Central memory CD4-positive, alpha-beta T cell (primary cell): ENCODE data around the gene WNK1.
"Not testable (repeated sequence)": the region's sequence is repeated elsewhere in the genome, so short reads cannot be mapped to it uniquely, and the experiment has no call there.

ENCODE experiments used
- DNase-seq: peaks from one replicate; pipeline ENCODE4 v3.0.0; 2022

The WNK1 gene

DNA sequence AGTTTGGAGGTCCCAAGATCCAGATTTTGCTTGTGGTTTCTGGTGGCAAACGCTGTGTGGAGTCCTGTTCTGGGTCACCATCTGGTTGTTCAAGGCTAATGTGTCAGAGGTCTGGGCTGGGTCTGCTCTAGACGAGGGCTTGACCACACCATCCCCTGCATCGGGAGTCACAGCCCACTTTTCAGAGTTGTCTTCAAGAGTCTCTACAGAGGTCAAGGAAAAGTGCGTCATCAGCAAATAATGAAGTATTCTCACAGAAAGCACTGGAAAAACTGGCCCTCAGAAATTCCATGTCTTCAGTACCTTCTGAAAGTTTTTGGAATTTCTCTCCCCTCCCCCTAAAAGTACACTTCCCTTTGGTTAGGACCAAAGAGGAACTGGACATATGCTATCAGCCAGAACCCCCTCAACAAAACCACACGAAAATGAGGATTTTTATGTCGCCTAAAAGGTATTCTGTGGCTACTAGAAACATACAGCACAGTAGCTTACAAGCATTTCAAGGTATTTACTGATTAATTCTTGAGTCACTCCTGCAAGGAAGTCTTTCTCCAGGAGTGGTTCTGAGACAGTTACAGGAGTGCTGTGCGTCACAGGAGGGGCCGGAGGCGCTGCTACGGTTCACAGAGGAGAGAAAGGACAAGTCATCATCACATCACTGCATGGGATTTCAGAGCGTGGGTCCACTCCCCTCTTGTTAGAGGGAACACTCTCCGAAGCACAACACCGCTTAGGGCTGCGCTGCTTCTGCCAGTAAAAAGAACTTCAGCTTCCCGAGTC, 161.7 kb downstream of the WNK1 start:
- no peak for DNase-seq

DNA sequence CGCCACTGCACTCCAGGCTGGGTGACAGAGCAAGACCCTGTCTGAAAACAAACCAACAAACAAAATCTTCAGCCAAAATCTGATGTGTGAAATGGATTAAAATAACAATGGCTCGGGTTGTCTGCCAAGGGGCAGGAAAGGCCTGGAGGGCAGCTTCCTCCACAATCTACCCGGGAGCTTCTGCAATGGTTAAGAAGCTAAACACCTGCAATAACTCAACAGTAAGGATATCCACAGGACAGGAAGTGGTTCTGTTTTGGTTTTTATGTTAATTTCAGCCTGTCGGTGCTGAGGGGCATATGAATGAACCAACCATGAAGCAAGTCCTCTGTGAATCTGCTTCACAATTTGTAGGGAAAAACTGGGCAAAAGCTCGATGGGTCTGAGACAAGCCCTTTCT, 162.7 kb downstream of the WNK1 start:
- DNase-seq: no peak

DNA sequence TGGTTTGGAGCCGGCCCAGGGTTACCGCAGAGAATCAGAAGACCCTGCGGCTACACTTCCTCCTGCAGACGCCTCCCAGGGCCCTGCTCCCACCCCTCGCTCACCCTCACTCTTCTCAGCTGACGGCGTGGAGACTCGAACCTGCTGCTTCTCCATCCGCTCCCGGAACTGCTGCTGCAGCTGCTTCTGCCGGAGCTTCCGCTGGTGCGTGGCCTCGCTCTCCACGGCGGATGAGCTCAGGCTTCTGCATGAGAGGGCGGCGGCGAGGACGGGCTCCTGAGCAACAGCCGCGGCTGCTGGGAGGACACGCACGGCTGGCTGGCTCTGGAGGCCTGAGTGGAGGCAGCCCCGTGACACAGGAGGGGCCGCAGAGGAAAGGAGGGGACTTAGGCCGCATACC, 163.9 kb downstream of the WNK1 start:
- no peak for DNase-seq

DNA sequence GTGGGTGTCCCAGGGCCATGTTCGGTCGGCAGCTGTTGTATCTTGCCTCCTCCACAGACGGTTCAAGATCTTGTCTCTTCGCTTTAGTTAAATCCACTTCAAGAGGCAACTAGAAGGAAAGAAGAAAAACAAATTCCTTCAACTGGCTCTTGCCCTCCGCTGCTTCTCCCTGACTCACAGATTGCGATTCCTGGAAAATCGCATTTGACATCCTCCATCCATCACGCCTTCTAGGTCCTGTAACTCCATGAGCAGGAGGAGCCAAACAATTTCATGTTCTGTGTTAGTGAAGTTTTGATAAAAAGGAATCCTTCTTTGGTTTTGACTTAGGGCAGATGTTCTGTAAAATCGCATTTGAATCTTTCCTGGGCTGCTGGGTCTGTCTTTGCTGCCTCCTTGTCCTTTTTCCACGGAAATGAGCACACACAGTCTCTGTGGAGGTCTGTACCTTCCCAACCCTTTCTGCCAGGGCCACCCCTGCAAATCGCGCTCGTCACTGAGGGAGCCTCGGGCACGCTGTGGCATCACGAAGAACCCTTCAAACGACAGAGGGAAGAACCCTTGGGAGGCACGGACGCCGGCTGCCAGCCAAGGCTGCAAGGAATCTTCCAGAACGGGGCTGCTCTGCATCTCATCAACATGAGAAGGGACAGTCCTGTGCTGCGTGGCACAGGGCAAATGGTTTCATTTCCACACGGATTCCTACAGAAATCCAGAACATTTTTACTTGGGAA, 164.5 kb downstream of the WNK1 start:
- no peak for DNase-seq

DNA sequence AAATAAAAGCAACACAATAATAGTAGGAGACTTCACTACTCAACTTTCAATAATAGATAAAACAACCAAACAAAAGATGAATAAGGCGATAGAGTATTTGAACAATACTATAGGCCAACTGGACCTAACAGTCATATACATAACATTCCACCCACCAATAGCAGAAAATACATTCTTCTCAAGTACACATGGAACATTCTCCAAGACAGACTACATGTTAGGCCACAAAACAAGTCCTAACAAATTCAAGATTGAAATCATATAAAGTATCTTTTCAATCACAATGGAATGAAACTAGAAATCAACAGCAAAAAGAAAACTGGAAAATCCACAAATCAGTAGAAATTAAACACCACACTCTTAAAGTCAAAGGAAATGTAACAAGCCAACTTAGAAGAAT, 168.3 kb downstream of the WNK1 start:
- no peak for DNase-seq

DNA sequence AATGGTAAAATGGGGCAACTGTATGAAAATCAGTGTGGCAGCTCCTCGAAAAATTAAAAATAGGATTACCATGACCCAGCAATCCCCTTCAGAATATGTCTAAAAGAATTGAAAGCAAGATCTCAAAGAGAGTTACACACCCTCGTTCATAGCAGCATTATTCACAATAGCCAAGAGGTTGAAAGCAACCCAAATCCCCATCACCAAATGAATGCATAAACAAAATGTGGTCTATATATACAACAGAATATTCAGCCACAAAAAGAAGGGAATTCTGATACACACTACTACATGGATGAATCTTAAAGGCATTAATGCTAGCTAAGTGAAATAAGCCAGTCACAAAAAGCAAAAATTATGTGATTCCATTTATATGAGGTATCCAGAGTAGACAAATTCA, 169.9 kb downstream of the WNK1 start:
- no peak for DNase-seq

DNA sequence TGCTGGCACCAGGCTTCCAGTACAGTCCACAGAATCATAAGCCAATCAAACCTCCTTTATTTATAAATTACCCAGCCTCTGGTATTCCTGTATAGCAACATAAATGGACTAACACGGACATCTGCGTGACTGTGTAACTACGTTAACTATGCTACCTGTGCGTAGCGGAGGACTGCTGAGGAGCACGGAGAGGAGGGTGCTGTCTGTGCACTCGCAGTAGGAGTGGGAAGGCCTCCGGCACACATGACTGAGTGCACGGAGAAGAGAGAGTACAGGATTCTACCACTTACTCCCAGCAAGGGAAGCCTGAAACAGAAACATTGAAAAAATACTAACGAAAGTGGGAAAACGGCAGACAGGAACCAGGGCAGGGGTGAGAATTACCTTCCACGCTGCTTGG, 174.3 kb downstream of the WNK1 start:
- DNase-seq: no peak

DNA sequence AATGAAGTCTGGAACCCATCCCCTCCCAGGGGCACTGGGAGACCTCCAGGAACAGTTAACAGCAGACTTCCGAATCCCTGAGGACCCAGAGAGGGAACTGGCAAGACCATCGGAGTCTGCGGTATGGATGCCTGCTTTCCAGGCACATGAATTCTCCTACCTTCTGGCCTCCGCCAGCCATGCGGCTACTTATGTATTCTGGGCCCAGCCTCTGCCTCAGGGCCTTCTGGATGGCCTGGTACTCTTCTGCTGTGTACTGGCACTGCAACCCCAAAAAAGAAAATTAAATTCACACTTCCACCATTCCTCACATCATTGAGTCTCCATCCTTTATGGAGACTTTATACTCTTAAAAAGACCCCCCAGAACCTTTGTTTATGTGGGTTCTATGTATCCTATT, 178.7 kb downstream of the WNK1 start:
- DNase-seq: no peak

DNA sequence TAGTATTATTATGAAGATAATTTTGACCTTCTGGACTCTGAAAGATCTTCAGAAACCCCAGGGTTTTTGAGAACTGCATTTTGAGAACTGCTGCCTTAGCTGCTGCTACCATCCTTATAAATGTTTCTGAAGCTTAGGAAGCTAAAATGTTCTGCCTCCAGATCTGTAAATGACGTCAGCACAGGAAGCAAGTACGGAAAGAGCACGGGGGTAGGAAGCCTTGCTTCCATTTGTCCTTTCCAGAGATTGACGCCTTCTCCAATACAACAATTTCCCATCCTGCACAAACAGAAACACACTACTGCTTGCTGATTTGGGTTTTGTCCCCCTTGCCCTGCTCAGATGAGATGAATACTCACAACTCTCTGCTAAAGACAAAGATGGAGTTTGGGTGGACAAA, 179.2 kb downstream of the WNK1 start:
- DNase-seq: no peak

DNA sequence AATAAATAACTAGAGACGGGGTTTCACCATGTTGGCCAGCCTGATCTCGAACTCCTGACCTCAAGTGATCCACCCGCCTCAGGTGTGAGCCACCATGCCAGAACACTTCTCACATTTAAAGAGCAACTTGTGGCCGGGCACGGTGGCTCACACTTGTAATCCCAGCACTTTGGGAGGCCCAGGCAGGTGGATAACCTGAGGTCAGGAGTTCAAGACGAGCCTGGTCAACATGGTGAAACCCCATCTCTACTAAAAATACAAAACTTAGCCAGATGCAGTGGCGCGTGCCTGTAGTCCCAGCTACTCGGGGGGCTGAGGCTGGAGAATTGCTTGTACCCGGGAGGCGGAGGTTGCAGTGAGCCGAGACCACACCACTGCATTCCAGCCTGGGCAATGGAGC, 183.5 kb downstream of the WNK1 start:
- not testable (repeated sequence) for DNase-seq

DNA sequence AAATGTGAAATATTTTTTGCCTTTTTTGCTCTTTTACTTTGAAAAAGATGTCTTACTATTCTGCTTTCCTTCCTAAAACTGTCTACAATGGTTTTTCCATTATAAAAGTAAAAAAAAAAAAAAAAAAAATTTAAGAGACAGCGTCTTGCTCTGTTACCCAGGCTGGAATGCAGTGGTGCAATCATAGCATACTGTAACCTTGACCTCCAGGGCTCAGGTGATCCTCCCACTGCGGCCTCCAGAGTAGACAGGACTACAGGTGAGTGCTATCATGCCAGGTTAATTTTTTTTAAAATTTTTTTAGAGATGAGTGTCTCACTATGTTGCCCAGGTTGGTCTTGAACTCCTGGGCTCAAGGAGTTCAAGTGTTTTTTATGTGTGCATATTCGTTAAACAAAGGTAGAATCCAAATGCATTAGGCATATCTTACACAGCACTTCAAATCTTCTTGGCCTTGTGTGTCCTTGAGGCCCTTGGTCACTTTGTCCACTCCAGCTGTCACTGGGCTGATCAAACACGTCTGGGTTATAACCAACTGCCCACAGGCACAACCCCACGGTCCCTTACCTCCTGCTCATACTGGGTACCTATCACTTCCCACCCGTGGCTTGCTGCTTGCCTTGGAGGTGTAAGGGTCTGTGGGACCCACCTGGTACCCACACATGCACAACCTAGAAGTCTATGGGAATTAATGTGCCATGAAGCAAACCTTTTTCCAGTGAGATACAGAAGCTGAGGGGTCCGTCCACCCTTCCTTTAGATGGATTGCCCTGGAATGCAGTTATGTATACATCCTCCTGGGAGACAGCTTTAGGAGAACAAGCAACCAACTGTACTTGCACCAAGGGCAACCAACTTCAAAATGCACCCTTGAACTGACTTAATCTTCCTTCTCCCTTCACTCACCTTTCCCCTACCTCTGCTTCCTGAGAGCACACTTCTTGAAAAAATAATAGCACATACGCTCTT, 184.3 kb downstream of the WNK1 start:
- DNase-seq: no peak

DNA sequence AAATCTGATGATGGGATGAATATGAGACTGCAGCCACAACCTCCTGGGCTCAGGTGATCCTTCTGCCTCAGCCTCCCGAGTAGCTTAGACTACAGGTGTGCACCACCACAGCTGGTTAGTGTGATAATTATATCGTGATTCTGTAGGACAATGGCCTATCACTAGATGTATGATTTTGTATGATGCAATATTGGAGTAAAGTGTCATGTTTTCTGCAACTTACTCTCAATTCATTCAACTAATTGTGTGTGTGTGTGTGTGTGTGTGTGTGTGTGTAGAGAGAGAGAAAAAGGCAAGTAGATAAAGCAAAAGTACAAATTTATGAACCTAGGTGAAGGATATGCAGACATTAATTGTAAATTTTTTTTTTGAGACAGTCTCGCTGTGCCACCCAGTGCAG, 186.4 kb downstream of the WNK1 start:
- no peak for DNase-seq

DNA sequence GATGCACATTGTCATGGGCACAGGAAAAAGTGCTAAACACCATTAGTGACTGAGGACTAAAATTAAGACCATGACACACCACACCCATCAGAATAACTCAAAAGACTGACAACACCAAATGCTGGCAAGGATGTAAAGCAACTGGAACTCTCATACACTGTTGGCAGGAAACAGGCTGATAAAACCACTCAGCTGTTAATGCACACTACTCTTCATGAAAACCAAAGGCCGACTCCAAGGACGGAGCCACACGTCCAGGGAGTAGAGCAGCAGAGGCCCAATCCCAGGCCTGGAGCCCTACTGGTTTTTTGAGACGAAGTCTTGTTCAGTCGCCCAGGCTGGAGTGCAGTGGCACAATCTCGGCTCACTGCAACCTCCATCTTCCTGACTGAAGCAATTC, 190.7 kb downstream of the WNK1 start:
- DNase-seq: no peak

DNA sequence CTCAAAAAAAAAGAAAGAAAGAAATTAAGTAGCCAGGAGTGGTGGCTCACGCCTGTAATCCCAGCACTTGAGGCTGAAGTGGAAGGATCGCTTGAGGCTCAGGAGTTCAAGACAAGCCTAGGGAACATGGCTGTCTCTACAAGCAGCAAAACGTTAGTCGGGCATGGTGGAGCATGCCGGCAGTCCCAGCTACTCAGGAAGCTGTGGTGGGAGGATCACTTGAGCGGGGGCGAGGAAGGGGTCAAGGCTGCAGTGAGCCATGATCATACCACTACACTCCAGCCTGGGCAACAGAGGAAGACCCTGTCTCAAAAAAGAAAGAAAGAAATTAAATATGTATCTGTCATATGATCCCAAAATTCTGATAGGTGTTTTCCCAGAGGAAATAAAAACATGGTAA, 191.8 kb downstream of the WNK1 start:
- DNase-seq: no peak

DNA sequence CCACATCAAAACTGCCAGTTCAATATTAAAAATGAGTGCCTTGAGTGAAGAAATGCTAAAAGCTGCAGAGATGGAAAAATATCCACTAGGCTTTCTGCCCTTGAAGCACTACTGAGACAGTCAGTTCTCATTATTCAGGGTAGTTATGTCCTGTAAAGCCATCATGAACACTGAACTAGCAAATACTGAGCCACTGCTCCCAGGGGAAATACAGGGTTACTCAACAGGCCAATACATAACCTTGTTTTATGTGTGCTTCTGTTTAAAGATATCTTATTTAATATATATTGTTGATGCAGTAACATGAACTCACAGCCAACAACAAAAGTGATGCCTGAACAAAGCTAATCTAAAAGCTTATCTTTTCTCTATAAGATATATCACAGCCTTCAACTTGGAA, 193.8 kb downstream of the WNK1 start:
- DNase-seq: no peak

DNA sequence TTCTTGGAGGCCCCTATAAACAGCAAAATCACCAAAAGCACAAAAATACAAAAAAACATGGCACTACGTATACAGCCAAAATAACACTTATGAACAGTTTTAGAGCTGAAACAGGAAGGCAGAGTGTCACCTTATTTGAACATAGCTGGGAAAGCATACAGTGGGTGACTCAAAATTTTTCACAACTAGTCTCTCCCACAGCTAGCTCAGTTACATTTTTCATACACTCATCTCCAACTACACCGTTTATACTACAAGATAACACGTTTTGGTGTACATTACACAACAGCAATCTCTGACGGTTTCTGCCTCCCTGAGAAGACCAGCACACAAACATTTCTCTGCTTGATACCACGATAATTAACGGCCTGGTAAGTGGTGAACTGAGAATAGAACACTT, 194.3 kb downstream of the WNK1 start:
- no peak for DNase-seq

DNA sequence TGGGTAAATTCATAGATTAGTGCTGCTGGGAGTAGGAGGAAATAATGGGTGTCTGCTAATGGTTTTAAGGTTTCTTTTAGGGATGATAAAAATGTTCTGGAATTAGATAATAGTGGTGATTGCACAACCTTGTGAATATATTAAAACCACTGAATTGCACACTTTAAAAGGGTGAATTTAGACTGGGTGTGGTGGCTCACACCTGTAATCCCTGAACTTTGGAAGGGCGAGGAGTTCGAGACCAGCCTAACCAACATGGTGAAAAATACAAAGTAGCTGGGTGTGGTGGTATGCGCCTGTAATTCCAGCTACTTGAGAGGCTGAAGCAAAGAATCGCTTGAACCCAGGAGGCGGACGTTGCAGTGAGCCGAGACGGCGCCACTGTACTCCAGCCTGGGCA, 195.9 kb downstream of the WNK1 start:
- DNase-seq: no peak

DNA sequence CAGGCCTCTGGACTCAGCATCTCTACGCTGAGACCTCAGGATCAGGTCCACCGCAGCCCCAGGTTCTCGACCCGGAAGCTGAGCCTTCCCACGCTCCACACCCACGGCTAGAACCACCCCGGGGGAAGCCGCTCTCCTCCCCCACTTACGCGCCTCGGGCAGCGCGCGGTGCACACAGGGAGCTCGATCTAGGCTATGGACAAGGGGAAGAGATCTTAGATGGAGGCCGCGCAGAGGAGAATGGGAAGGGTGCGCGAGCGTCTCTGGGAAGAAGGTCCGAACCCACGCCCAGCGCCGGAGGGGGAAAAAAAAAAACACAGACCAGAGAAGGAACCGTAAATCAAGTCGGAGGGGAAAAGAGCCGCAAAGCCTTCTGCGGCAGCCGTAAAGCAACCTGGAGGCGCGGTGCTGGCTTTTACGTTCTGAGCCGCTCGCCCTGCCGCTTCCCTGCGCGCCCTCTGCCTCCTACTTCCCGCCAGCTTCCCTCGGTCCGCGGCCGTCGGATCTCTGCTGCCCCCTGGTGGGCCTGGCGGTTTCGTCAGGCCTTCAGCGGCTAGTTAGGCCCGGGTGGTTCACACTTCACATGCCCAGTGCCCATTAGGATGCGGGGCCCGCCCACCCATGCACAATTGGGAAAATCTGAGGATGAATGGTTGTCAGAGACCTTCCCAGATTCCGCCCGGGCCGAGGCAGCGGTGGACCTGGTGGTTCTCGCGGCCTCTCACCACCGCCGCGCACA, 197.2 kb downstream of the WNK1 start, which contains the start of gene RAD52:
Gene RAD52 (minus strand): TSS at position 242 of the 739 bp plus-strand sequence. CDS start 16,636 bp downstream, outside the sequence.
- DNase-seq: peak; percentile 95

DNA sequence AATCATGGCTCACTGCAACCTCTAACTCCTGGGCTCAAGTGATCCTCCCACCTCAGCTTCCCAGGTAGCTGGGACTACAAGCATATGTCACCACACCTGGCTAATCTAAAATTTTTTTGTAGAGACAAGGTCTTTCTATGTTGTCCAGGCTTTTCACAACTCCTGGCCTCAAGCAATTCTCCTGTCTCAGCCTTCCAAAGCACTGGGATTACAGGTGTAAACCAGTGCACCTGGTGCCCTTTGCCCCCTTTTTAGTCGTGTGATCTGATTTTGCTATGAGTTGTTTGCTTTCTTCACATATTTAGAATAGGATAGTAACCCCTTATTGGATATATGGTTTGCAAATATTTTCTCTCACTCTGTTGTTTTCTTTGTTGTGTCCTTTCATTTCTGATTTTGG, 198.8 kb downstream of the WNK1 start:
- no peak for DNase-seq

DNA sequence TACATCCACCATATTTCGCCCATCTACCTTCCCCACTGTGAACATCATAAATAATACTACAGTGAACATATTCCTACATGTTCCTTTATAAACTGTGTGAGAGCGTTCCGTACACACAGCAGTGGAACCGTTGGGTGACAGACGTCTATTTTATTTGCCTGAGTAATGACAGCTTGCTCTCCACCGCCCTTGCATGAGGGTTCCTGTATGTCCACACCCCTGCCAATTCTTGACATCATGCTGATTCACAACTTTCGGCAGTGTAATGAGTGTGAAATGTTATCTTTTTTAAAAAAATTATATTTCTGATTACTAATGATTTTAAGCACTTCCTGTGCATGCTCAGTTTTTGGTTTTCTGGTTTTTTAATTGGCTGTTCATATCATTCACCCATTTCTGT, 201.4 kb downstream of the WNK1 start:
- no peak for DNase-seq

DNA sequence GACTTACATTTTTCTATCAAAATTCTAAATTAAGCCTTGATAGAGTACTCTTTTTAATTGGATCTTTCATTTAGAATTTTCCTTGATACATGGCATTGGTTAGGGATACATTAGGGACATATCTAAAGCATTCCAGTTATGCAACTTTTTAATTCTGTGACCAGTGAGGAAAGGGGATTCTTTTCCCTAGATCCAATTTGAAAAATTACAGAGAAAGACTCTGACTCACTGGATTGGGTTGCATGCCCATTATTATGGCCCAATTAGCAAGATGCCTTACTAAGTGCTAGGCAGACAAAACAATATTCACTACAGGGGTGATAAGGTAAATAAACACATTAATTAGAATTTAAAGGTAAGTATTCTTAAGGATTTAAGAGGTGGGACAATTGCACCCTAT, 202.4 kb downstream of the WNK1 start:
- no peak for DNase-seq

DNA sequence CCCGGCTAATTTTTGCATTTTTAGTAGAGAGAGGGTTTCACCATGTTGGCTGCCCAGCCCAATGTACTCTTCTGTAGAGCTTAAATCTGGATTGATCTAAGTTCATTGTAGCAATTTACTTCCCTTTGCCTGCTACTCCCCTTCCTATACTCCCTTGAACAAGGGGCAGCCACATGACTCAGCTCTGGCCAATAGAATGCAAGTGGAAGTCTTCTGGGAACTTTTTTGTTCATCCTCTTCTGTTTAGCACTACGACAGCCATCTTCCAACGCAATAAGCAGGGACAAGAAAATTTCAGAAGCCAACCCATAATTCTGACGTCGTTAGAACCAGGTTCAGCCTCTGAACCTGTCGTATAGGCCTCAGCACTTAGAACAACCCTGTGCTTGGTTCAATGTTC, 203.6 kb downstream of the WNK1 start:
- DNase-seq: no peak
